Right lobe of liver (tissue), 6 donors: ENCODE data around the gene TRIM41. TPM values are rescaled to one million over a fixed set of nuclear protein-coding genes. Genes with fewer than 3 reads are reported as not detected.
A peak's percentile ranks its signal among the peaks of the same experiment; 100 is the strongest.

ENCODE experiments used
- ATAC-seq, 4 donors: fragments of 200-7000 bp; cut with Tn5 transposase; one replicate each; pipeline ENCODE4 v1.9.1; 2020; ENCODE audit warnings: mild to moderate bottlenecking in 4 of 4, moderate library complexity in 4 of 4
- DNase-seq, 3 donors: peaks; one replicate each; pipeline ENCODE4 v3.0.0-alpha.2; 2020
- H3K27ac ChIP-seq, 3 donors: fragments of 200-600 bp; one replicate each; pipeline ENCODE4 v1.8.0; 2022
- H3K27me3 ChIP-seq, 2 donors: fragments of 200-600 bp; one replicate each; pipeline ENCODE4 v1.8.0; 2022
- H3K36me3 ChIP-seq, 4 donors: fragments of 200-600 bp; sonication (generic) in 1 of 4; one replicate each; pipeline versions ENCODE4 v1.5.1 to v1.8.0; 2017 to 2022; ENCODE audit warnings: control low read depth in 1 of 4
- H3K4me1 ChIP-seq, 4 donors: fragments of 200-600 bp; sonication (generic) in 1 of 4; one replicate each; pipeline versions ENCODE4 v1.5.1 to v1.8.0; 2017 to 2022; ENCODE audit warnings: control low read depth in 1 of 4
- H3K4me3 ChIP-seq, 3 donors: fragments of 200-600 bp; one replicate each; pipeline ENCODE4 v1.8.0; 2022
- H3K9me3 ChIP-seq, 4 donors: fragments of 200-600 bp; sonication (generic) in 1 of 4; one replicate each; pipeline versions ENCODE4 v1.5.1 to v1.8.0; 2017 to 2022; ENCODE audit warnings: control low read depth in 1 of 4
- CTCF ChIP-seq, 4 donors: fragments of 200-600 bp in 3 of 4; fragments of 450-650 bp in 1 of 4; IDR thresholded peaks; one replicate each; pipeline versions ENCODE4 v1.5.1 to v1.8.0; 2016 to 2022; ENCODE audit warnings: antibody characterized with exemption in 4 of 4, mild to moderate bottlenecking in 2 of 4
- POLR2A ChIP-seq: fragments of 450-650 bp; IDR thresholded peaks from one replicate; pipeline ENCODE4 v1.6.1; 2017; ENCODE audit warnings: antibody characterized with exemption, mild to moderate bottlenecking
- WGBS: methylation state at CpG from one replicate; pipeline ENCODE4 v1.1.6; 2018; ENCODE audit warnings: low coverage, low lambda C conversion rate; ENCODE audit not compliant: insufficient coverage; ENCODE audit errors: missing lambda C conversion rate; 5-methylcytosine and 5-hydroxymethylcytosine counted together
- intact Hi-C, 2 donors: fragments of 100-400 bp; cut with DNase I; formaldehyde crosslinking; loops; one replicate each; pipeline versions ENCODE4 v1.11.2 to v1.14.1; 2022
- total RNA-seq, 6 experiments: library from RNA; depleted of rRNA in 2 of 6; stranded (reverse); fragments of >200 nt in 2 of 6; fragmentation: NEBNext Ultra II Directional in 3 of 6; extraction: Animal tissue kit (Norgen Biotek cat#: 25700) in 3 of 6; gene quantifications; one replicate each; pipeline versions ENCODE4 v1.1.0 to v1.2.4, GENCODE V29; 2016 to 2023
- donor health status: DM: no; HTN: yes; CAD: no.
- donor health status: DM: no; HTN: no; CAD: no.
- donor health status: DM: no; HTN: no; CAD: no.
- donor health status: DM: no; HTN: yes; CAD: no.
- donor health status: DM: no; HTN: yes; CAD: no.

Gene TRIM41
- total RNA-seq, 6 experiments from 2014 or later = 7.3 to 20.6 (median 15.9) TPM

- intact Hi-C loops = no loop called here
- H3K4me3 ChIP-seq = peak overlapping the region; percentile 86 to 94 (median 89)
Observed at GRCh38 chr5:181259974-181260719, 37.1 kb downstream of the TRIM41 start.

GRCh38 chr5:181260720-181261319 lies 37.7 kb downstream of the TRIM41 start, which contains the start of gene TRIM52:
TRIM52 (minus strand) TSS chr5:181261143; CDS start chr5:181260813, 330 bp downstream.
- 0% methylated on average over 24 of the region's 43 CpGs for WGBS

More at GRCh38 chr5:181259974-181260719, 37.1 kb downstream of the TRIM41 start:
- DNase-seq (no peak), ATAC-seq (no peak)
- under 1% methylated on average over 26 of the region's 26 CpGs for WGBS
- Histone ChIP-seq H3K27me3 (no peaks in the 10 kb centered on the region), H3K9me3 (no peaks in the 10 kb centered on the region), H3K27ac (peak overlapping the region; percentile 98 to 100 (median 100)), H3K36me3 (no peaks in the 10 kb centered on the region), H3K4me1 (peaks cover 0 to 38% (median 12%) of the 10 kb centered on the region in 4 donors)
- TF ChIP-seq POLR2A (no peak), CTCF (IDR thresholded peaks at IDR 0.05) (no peak)

GRCh38 chr5:181261320-181262049 lies 38.4 kb downstream of the TRIM41 start:
- 0% methylated on average over 8 of the region's 59 CpGs for WGBS
- intact Hi-C loops = no loop called here
- ATAC-seq (peak; percentile 74 to 81 (median 78)), DNase-seq (peak; percentile 73 to 85 (median 84))
- Histone ChIP-seq H3K4me3 (peak overlapping the region; percentile 86 to 94 (median 89)), H3K4me1 (peaks cover 0 to 31% (median 10%) of the 10 kb centered on the region in 4 donors), H3K27me3 (no peaks in the 10 kb centered on the region), H3K27ac (peak overlapping the region; percentile 98 to 100 (median 100)), H3K36me3 (no peaks in the 10 kb centered on the region), H3K9me3 (no peaks in the 10 kb centered on the region)
- TF ChIP-seq CTCF (IDR thresholded peaks at IDR 0.05) (no peak), POLR2A (peak; percentile 84)

More at GRCh38 chr5:181260720-181261319, 37.7 kb downstream of the TRIM41 start, which contains the start of gene TRIM52:
- no peaks in the 10 kb centered on the region for H3K36me3 ChIP-seq
- H3K9me3 ChIP-seq = no peaks in the 10 kb centered on the region
- peak within 1 kb of the TSS; percentile 98 to 100 (median 100) for H3K27ac ChIP-seq
- peak; percentile 90 to 93 (median 91) for ATAC-seq
- intact Hi-C loops = no loop called here
- peak within 1 kb of the TSS; percentile 86 to 94 (median 89) for H3K4me3 ChIP-seq
- peaks cover 0 to 37% (median 12%) of the 10 kb centered on the region in 4 donors for H3K4me1 ChIP-seq
- DNase-seq = peak; percentile 94 to 96 (median 95)
- TF ChIP-seq POLR2A = peak; percentile 88
- no peak for TF ChIP-seq CTCF (IDR thresholded peaks at IDR 0.05)
- H3K27me3 ChIP-seq = no peaks in the 10 kb centered on the region

GRCh38 chr5:181263633-181264032 lies 40.6 kb downstream of the TRIM41 start:
- DNase-seq = no peak
- intact Hi-C loops = no loop called here

More at GRCh38 chr5:181263633-181264032, 40.6 kb downstream of the TRIM41 start:
- H3K4me3 ChIP-seq = no peak overlapping the region
- TF ChIP-seq POLR2A = no peak
- no peak for TF ChIP-seq CTCF (IDR thresholded peaks at IDR 0.05)
- no peaks in the 10 kb centered on the region for H3K27me3 ChIP-seq
- H3K4me1 ChIP-seq = peaks cover 0 to 14% (median 4%) of the 10 kb centered on the region in 4 donors
- no peak overlapping the region for H3K27ac ChIP-seq
- no peaks in the 10 kb centered on the region for H3K36me3 ChIP-seq
- no peaks in the 10 kb centered on the region for H3K9me3 ChIP-seq
- 27% methylated on average over 5 of the region's 5 CpGs for WGBS
- ATAC-seq = no peak
